ENCODE results near the gene C5orf47. TPM values are rescaled to one million over a fixed set of nuclear protein-coding genes. Genes with fewer than 3 reads are reported as not detected.

C5orf47 gene
- total and polyA plus RNA-seq, 2 of the 4 experiments (the other 2 are of a cell fraction): not detected

GRCh38 chr5:173954671-173955521, 34.1 kb upstream of the C5orf47 start:
- H2BK20ac ChIP-seq (ENCODE audit: low read depth, low read length): peak overlapping the region; percentile 42; the same call in 1 of the 2 replicates
- peak overlapping the region; percentile 67 for H3K4ac ChIP-seq (ENCODE audit: low read depth, low read length)
- peak overlapping the region; percentile 76 for H3K14ac ChIP-seq (replicated peaks; ENCODE audit: low read depth, low read length)
- H3K27ac ChIP-seq (ENCODE audit: insufficient read depth, low read length): peak overlapping the region; percentile 46
- no peak for TF ChIP-seq MAZ (IDR thresholded peaks at IDR 0.05; ENCODE audit: borderline replicate concordance, low read depth, low read length)
- no peak for TF ChIP-seq CTCF (conservative IDR thresholded peaks at IDR 0.05; ENCODE audit: low read depth, low read length)
- TF ChIP-seq BHLHE40 (IDR thresholded peaks at IDR 0.05; ENCODE audit: low read depth, low read length): peak; percentile 44; the same call in 1 of the 2 replicates
- TF ChIP-seq MXI1 (IDR thresholded peaks at IDR 0.05; ENCODE audit: borderline replicate concordance, low read depth, low read length): peak; percentile 65; the same call in 1 of the 2 replicates
- TF ChIP-seq, protein P1, sequence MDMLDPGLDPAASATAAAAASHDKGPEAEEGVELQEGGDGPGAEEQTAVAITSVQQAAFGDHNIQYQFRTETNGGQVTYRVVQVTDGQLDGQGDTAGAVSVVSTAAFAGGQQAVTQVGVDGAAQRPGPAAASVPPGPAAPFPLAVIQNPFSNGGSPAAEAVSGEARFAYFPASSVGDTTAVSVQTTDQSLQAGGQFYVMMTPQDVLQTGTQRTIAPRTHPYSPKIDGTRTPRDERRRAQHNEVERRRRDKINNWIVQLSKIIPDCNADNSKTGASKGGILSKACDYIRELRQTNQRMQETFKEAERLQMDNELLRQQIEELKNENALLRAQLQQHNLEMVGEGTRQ (IDR thresholded peaks at IDR 0.05; ENCODE audit: low read depth, low read length): no peak
- TF ChIP-seq RCOR1 (IDR thresholded peaks at IDR 0.05; ENCODE audit: insufficient replicate concordance, low read length): no peak
- H3K56ac ChIP-seq (ENCODE audit: extremely low read depth, insufficient read depth, low read length): no peak overlapping the region
- H4K91ac ChIP-seq (ENCODE audit: insufficient read depth, low read depth, low read length): 0 out of 2 replicates have a peak overlapping the region, but pooled peaks have one; percentile 11
- H3K36me3 ChIP-seq (ENCODE audit: control insufficient read depth, insufficient read depth, low read length): peaks cover 18% of the 10 kb centered on the region
- H3K23ac ChIP-seq (ENCODE audit: low read depth, low read length): peak overlapping the region; percentile 55; the same call in 1 of the 2 replicates
- DNase-seq: peak; percentile 95
- H4K5ac ChIP-seq (ENCODE audit: low read depth, low read length): peak overlapping the region; percentile 19; the same call in 1 of the 2 replicates
- H3K9ac ChIP-seq (ENCODE audit: low read depth, low read length): no peak overlapping the region
- in situ Hi-C loops (cut with MboI; ENCODE audit: low sequenced_read_pairs) (no loop called here), intact Hi-C loops (cut with micrococcal nuclease) (no loop called here), dilution Hi-C loops (cut with HindIII; ENCODE audit: low sequenced_read_pairs, unreplicated experiment) (no loop called here)
- peak overlapping the region; percentile 60; the same call in 1 of the 2 replicates for H2BK120ac ChIP-seq (ENCODE audit: low read depth, low read length)
- H3K4me2 ChIP-seq (ENCODE audit: low read depth, low read length): peak overlapping the region; percentile 61; the same call in 1 of the 2 replicates
- peaks cover 0 to 4% of the 10 kb centered on the region in 2 experiments; a peak in 1 of 4 replicates for H3K79me1 ChIP-seq (ENCODE audit: low read depth in 1 of 2, low read length in 2 of 2)
- H4K20me1 ChIP-seq (ENCODE audit: insufficient read depth, low read length): no peaks in the 10 kb centered on the region
- ChIA-PET POLR2A (ENCODE audit: unreplicated experiment) (no interaction called here), CTCF (no interaction called here)
- ATAC-seq (ENCODE audit: low read depth): peak; percentile 66
- H3K4me3 ChIP-seq (ENCODE audit: insufficient read depth, low read depth, low read length): no peak overlapping the region
- peak overlapping the region; percentile 75 for H2BK5ac ChIP-seq (ENCODE audit: low read depth, low read length, poor library complexity, severe bottlenecking)
- no peaks in the 10 kb centered on the region for H3K9me3 ChIP-seq (ENCODE audit: control insufficient read depth, insufficient read depth, low read length)
- H3K4me1 ChIP-seq (ENCODE audit: control insufficient read depth, insufficient read depth, low read length): peaks cover 9% of the 10 kb centered on the region
- WGBS, 2 experiments (ENCODE audit: extremely low coverage in 2 of 2, insufficient read length in 1 of 2): no CpG with 5 or more reads among the region's 6 CpGs
- H2AK9ac ChIP-seq (replicated peaks; ENCODE audit: low read depth, low read length, poor library complexity): no peak overlapping the region
- no TSS peak for BruUV-seq (replicated peaks)
- no peaks in the 10 kb centered on the region for H3K27me3 ChIP-seq (ENCODE audit: control insufficient read depth, insufficient read depth, low read length)
- H4K8ac ChIP-seq (ENCODE audit: low read depth in 2 of 2, low read length in 2 of 2): peak overlapping the region in 1 of 2 experiments; percentile 49; a peak in 1 of 4 replicates
- no peak overlapping the region for H2AFZ ChIP-seq (replicated peaks; ENCODE audit: low read length, poor library complexity)
- peak overlapping the region; percentile 50; the same call in 1 of the 2 replicates for H3K18ac ChIP-seq (ENCODE audit: low read depth, low read length)
- H3K9me1 ChIP-seq (ENCODE audit: insufficient read depth, low read length): peaks cover 10% of the 10 kb centered on the region
- peak overlapping the region; percentile 16; the same call in 1 of the 3 replicates for H2BK15ac ChIP-seq (ENCODE audit: low read depth, low read length)
- peak overlapping the region; percentile 68; the same call in 1 of the 2 replicates for H2AK5ac ChIP-seq (ENCODE audit: low read depth, low read length)

Measured in IMR-90 (cell line).